HepG2 (cell line): ENCODE data around the gene ADCK2. TPM values are rescaled to one million over a fixed set of nuclear protein-coding genes. Genes with fewer than 3 reads are reported as not detected.
A peak's percentile ranks its signal among the peaks of the same experiment; 100 is the strongest.

Experiments used
- CAMTA2 ChIP-seq: sonication (generic); formaldehyde crosslinking; IDR thresholded peaks from 2 replicates; pipeline ENCODE4 v1.4.0; 2020; ENCODE audit warnings: mild to moderate bottlenecking, missing genetic modification reagents, borderline replicate concordance
- CEBPG ChIP-seq: IDR thresholded peaks from 2 replicates; pipeline ENCODE4 v1.6.1; 2016
- CEBPZ ChIP-seq: IDR thresholded peaks from 2 replicates; pipeline ENCODE4 v1.6.1; 2012; ENCODE audit warnings: low read length, improper control_type of control experiment
- GATAD1 ChIP-seq: IDR thresholded peaks from 2 replicates; pipeline ENCODE4 v1.6.1; 2016; ENCODE audit warnings: missing genetic modification reagents, missing compliant biosample characterization
- HOMEZ ChIP-seq: IDR thresholded peaks from 2 replicates; pipeline ENCODE4 v1.6.1; 2016; ENCODE audit warnings: low read depth
- IRF2 ChIP-seq: IDR thresholded peaks from 2 replicates; pipeline ENCODE4 v1.6.1; 2018; ENCODE audit warnings: missing genetic modification reagents, missing compliant biosample characterization
- JDP2 ChIP-seq: sonication (generic); formaldehyde crosslinking; IDR thresholded peaks from 2 replicates; pipeline ENCODE4 v1.8.1; 2022; ENCODE audit warnings: missing genetic modification reagents, borderline replicate concordance
- MYNN ChIP-seq: sonication (generic); formaldehyde crosslinking; IDR thresholded peaks from 2 replicates; pipeline ENCODE4 v1.4.0; 2020; ENCODE audit warnings: mild to moderate bottlenecking, low read depth, missing genetic modification reagents
- PHB2 ChIP-seq: fragments of 450-650 bp; IDR thresholded peaks from 2 replicates; pipeline ENCODE4 v1.6.1; 2018; ENCODE audit not compliant: partially characterized antibody
- PLSCR1 ChIP-seq: sonication (generic); formaldehyde crosslinking; IDR thresholded peaks from 2 replicates; pipeline ENCODE4 v1.5.0; 2020; ENCODE audit warnings: missing genetic modification reagents, mild to moderate bottlenecking, borderline replicate concordance
- RAD21 ChIP-seq: fragments of 450-650 bp; formaldehyde crosslinking; IDR thresholded peaks from 2 replicates; pipeline ENCODE4 v1.5.0; 2020; ENCODE audit warnings: mild to moderate bottlenecking
- RARA ChIP-seq: IDR thresholded peaks from 2 replicates; pipeline ENCODE4 v1.6.1; 2016; ENCODE audit warnings: missing genetic modification reagents, missing compliant biosample characterization
- TEAD3 ChIP-seq: optimal IDR thresholded peaks from 2 replicates; pipeline ENCODE3; 2016; ENCODE audit warnings: borderline replicate concordance
- WIZ ChIP-seq: sonication (generic); formaldehyde crosslinking; IDR thresholded peaks from 2 replicates; pipeline ENCODE4 v1.5.1; 2020; ENCODE audit warnings: mild to moderate bottlenecking, missing genetic modification reagents
- ZBTB1 ChIP-seq: sonication (generic); formaldehyde crosslinking; IDR thresholded peaks from 2 replicates; pipeline ENCODE4 v1.4.0; 2020; ENCODE audit warnings: missing genetic modification reagents, borderline replicate concordance
- ZBTB20 ChIP-seq: sonication (generic); formaldehyde crosslinking; IDR thresholded peaks from 2 replicates; pipeline ENCODE4 v1.8.1; 2023; ENCODE audit warnings: missing genetic modification reagents, low read depth, mild to moderate bottlenecking, borderline replicate concordance
- ZC3H4 ChIP-seq: sonication (generic); formaldehyde crosslinking; IDR thresholded peaks from 2 replicates; pipeline ENCODE4 v1.4.0; 2020; ENCODE audit warnings: missing genetic modification reagents, borderline replicate concordance
- ZNF224 ChIP-seq: sonication (generic); formaldehyde crosslinking; IDR thresholded peaks from 2 replicates; pipeline ENCODE4 v1.5.0; 2020; ENCODE audit warnings: mild to moderate bottlenecking, missing genetic modification reagents
- ZNF446 ChIP-seq: sonication (generic); formaldehyde crosslinking; IDR thresholded peaks from 2 replicates; pipeline ENCODE4 v1.5.0; 2020; ENCODE audit warnings: mild to moderate bottlenecking, missing genetic modification reagents
- ZNF558 ChIP-seq: sonication (generic); formaldehyde crosslinking; IDR thresholded peaks from 2 replicates; pipeline ENCODE4 v1.9.0; 2022; ENCODE audit warnings: mild to moderate bottlenecking, missing genetic modification reagents, borderline replicate concordance
- ZNF672 ChIP-seq: sonication (generic); formaldehyde crosslinking; IDR thresholded peaks from 2 replicates; pipeline ENCODE4 v1.8.1; 2022; ENCODE audit warnings: missing genetic modification reagents
- ZNF709 ChIP-seq: sonication (generic); formaldehyde crosslinking; IDR thresholded peaks from 2 replicates; pipeline ENCODE4 v1.5.0; 2020; ENCODE audit warnings: mild to moderate bottlenecking, missing genetic modification reagents
- ZNF839 ChIP-seq: sonication (generic); formaldehyde crosslinking; IDR thresholded peaks from 2 replicates; pipeline ENCODE4 v1.4.0; 2020; ENCODE audit warnings: missing genetic modification reagents, mild to moderate bottlenecking, borderline replicate concordance
- ZSCAN20 ChIP-seq: sonication (generic); formaldehyde crosslinking; IDR thresholded peaks from 2 replicates; pipeline ENCODE4 v1.4.0; 2020; ENCODE audit warnings: missing genetic modification reagents, mild to moderate bottlenecking, borderline replicate concordance
- ZUFSP ChIP-seq: sonication (generic); formaldehyde crosslinking; IDR thresholded peaks from 2 replicates; pipeline ENCODE4 v1.9.0; 2021; ENCODE audit warnings: missing genetic modification reagents, mild to moderate bottlenecking, borderline replicate concordance
- polyA plus RNA-seq, 8 experiments: library from polyadenylated mRNA; depleted of rRNA in 3 of 8; stranded (reverse) in 7 of 8; unstranded in 1 of 8; fragments of >200 nt; fragmentation: Illumina TruSeq in 4 of 8; extraction: Trizol in 4 of 8; gene quantifications; 2 replicates each; pipeline versions ENCODE4 v1.2.1 to v1.2.3, GENCODE V29; 2011 to 2016; ENCODE audit warnings: low read depth in 4 of 8, missing spikeins in 1 of 8, mixed read lengths in 1 of 8; ENCODE audit not compliant: insufficient read depth in 1 of 8
- total RNA-seq, 5 experiments: library from RNA; depleted of rRNA; stranded (reverse); fragments of >200 nt; fragmentation: Illumina TruSeq; extraction: Trizol; gene quantifications; 2 replicates each; pipeline ENCODE4 v1.2.3, GENCODE V29; 2016; ENCODE audit warnings: low read depth in 1 of 5

ADCK2 gene
- total and polyA plus RNA-seq, 2 of the 13 experiments (the other 11 are each of a cell fraction or from before 2014, with no cell fraction given), result 8.6 to 18.8 TPM

- TF ChIP-seq PLSCR1 (CRISPR knock-in tag) (no peak), JDP2 (CRISPR knock-in tag) (no peak), WIZ (CRISPR knock-in tag) (no peak), ZNF224 (CRISPR knock-in tag) (no peak), ZSCAN20 (CRISPR knock-in tag) (no peak), ZUFSP (CRISPR knock-in tag) (no peak), ZC3H4 (no peak), PHB2 (no peak), ZNF839 (CRISPR knock-in tag) (no peak), ZNF672 (no peak), ZBTB20 (CRISPR knock-in tag) (no peak), IRF2 (CRISPR knock-in tag) (no peak), TEAD3 (CRISPR knock-in tag) (peak; percentile 38), HOMEZ (CRISPR knock-in tag) (no peak), CEBPZ (no peak), GATAD1 (CRISPR knock-in tag) (no peak), CAMTA2 (CRISPR knock-in tag) (no peak), MYNN (CRISPR knock-in tag) (no peak), ZNF446 (CRISPR knock-in tag) (no peak), ZBTB1 (CRISPR knock-in tag) (no peak), ZNF709 (CRISPR knock-in tag) (no peak), CEBPG (no peak), ZNF558 (CRISPR knock-in tag) (no peak), RARA (no peak), RAD21 (CRISPR knock-in tag) (peak; percentile 85)
Measured at GRCh38 chr7:140653319-140654108, 19.2 kb upstream of the ADCK2 start (continued).
